SK-N-SH (cell line): ENCODE results near the gene PACC1.

Source experiments
- GABPA ChIP-seq: IDR thresholded peaks from 2 replicates; pipeline ENCODE4 v1.4.0; 2012; ENCODE audit warnings: low read depth, mild to moderate bottlenecking
- TF ChIP-seq, protein P1 (sequence below): IDR thresholded peaks from 2 replicates; pipeline ENCODE4 v1.6.1; 2012; ENCODE audit warnings: mild to moderate bottlenecking, low read depth, low read length, moderate library complexity
- TF ChIP-seq, protein P2 (sequence below): fragments of 200-600 bp; sonication (generic); IDR thresholded peaks from 2 replicates; pipeline ENCODE4 v1.6.1; 2017; ENCODE audit warnings: antibody characterized with exemption, mild to moderate bottlenecking, moderate library complexity

DNA sequence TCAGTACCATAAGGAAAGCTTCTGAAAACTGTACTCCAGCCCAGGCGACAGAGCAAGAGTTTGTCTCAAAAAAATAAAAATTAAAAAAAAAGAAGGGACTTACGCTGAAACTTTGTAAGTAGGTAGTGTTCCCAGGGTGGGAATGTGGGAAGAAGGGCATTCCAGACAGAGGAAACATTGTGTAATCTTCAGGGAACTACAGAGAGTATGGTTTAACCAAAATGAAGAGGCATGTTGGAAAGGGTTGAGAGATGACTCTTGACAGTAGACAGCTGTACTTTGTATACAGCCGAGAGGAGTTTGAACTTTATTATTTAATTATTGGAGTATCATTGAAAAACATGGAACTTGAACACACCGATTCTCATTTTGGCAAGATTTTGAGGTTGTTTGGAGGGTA lies 86.4 kb downstream of the PACC1 start:
- no peak for TF ChIP-seq GABPA
- TF ChIP-seq, protein P1, sequence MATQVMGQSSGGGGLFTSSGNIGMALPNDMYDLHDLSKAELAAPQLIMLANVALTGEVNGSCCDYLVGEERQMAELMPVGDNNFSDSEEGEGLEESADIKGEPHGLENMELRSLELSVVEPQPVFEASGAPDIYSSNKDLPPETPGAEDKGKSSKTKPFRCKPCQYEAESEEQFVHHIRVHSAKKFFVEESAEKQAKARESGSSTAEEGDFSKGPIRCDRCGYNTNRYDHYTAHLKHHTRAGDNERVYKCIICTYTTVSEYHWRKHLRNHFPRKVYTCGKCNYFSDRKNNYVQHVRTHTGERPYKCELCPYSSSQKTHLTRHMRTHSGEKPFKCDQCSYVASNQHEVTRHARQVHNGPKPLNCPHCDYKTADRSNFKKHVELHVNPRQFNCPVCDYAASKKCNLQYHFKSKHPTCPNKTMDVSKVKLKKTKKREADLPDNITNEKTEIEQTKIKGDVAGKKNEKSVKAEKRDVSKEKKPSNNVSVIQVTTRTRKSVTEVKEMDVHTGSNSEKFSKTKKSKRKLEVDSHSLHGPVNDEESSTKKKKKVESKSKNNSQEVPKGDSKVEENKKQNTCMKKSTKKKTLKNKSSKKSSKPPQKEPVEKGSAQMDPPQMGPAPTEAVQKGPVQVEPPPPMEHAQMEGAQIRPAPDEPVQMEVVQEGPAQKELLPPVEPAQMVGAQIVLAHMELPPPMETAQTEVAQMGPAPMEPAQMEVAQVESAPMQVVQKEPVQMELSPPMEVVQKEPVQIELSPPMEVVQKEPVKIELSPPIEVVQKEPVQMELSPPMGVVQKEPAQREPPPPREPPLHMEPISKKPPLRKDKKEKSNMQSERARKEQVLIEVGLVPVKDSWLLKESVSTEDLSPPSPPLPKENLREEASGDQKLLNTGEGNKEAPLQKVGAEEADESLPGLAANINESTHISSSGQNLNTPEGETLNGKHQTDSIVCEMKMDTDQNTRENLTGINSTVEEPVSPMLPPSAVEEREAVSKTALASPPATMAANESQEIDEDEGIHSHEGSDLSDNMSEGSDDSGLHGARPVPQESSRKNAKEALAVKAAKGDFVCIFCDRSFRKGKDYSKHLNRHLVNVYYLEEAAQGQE: no peak
- TF ChIP-seq, protein P2, sequence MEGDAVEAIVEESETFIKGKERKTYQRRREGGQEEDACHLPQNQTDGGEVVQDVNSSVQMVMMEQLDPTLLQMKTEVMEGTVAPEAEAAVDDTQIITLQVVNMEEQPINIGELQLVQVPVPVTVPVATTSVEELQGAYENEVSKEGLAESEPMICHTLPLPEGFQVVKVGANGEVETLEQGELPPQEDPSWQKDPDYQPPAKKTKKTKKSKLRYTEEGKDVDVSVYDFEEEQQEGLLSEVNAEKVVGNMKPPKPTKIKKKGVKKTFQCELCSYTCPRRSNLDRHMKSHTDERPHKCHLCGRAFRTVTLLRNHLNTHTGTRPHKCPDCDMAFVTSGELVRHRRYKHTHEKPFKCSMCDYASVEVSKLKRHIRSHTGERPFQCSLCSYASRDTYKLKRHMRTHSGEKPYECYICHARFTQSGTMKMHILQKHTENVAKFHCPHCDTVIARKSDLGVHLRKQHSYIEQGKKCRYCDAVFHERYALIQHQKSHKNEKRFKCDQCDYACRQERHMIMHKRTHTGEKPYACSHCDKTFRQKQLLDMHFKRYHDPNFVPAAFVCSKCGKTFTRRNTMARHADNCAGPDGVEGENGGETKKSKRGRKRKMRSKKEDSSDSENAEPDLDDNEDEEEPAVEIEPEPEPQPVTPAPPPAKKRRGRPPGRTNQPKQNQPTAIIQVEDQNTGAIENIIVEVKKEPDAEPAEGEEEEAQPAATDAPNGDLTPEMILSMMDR: no peak
